CD4-positive, alpha-beta T cell treated with Interleukin-6 for 4 hours (primary cell): ENCODE results near the gene LIN7C.

Source experiments
- DNase-seq: peaks from one replicate; pipeline ENCODE4 v3.0.0-alpha.2; 2020; ENCODE audit warnings: mixed read lengths

Gene LIN7C

GRCh38 chr11:27444801-27445215, 61.8 kb downstream of the LIN7C start:
- no peak for DNase-seq
